Measurements from ENCODE around the gene UNG. TPM values are rescaled to one million over a fixed set of nuclear protein-coding genes. Genes with fewer than 3 reads are reported as not detected.

UNG gene
- total and polyA plus RNA-seq, 2 of the 8 experiments (the other 6 are each of a cell fraction or from before 2014, with no cell fraction given), result 71.6 to 163 TPM

DNA sequence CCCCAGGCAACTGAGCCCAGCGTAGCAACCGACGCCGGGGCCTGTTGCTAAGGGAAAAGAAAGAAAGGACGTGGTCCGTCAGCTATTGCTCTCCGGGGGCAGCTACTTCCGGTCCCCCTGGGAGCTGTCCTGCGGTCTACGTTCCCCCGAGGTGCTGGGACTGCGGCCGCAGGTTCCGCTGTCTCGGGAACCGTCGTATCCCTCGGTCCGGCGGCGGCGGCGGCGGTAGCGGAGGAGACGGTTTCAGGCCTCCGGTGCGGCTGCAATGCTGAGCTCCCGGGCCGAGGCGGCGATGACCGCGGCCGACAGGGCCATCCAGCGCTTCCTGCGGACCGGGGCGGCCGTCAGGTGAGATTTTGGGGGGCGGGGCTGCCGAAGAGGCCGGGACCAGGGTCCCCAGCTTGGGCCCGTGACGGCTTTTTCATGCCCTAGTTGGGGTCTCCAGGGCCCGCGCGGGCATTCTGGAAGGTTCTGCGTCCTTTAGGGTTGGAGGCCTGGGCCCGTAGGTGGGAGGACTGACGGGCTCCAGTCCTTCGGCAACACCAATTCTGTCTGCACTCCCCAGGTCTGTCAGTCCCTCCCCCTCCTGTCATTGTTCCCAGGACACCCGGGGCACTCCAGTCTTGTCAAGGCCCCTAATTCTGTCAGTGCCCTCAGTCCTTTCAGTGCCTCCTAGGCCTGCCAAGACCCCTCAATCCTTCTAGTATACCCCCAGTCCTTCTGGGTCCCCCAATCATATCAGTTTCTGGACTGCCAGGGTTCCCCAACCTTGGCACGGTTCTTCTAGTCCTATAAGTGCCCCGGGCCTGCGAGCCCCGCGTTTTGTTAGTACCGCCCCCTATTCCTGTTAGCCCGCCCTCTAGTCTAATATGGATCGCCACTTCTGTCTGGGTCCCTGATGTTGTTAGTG lies 44.7 kb upstream of the UNG start, which contains the start of gene USP30 (continued):
- TF ChIP-seq ASH2L (IDR thresholded peaks at IDR 0.05; ENCODE audit: low read length), result peak; percentile 98
- peak; percentile 22 to 81; a peak in 1 of 4 replicates for TF ChIP-seq HDAC2 (IDR thresholded peaks at IDR 0.05; ENCODE audit: borderline replicate concordance in 1 of 2, low read depth in 2 of 2, low read length in 2 of 2)
- TF ChIP-seq CEBPB (IDR thresholded peaks at IDR 0.05; ENCODE audit: low read depth, low read length), result 0 out of 2 replicates have a peak, but pooled peaks have one; percentile 12
- peak; percentile 50; the same call in 1 of the 2 replicates for TF ChIP-seq TCF12 (IDR thresholded peaks at IDR 0.05; ENCODE audit: low read depth, low read length)
- peak; percentile 92 for TF ChIP-seq KDM5A (IDR thresholded peaks at IDR 0.05; ENCODE audit: low read length)
- TF ChIP-seq CTBP2 (IDR thresholded peaks at IDR 0.05; ENCODE audit: borderline replicate concordance, insufficient read depth, insufficient read length, low read length), result peak; percentile 81
- no peak for TF ChIP-seq CBX5 (IDR thresholded peaks at IDR 0.05; ENCODE audit: low read depth, low read length)
- no peak for TF ChIP-seq RFX5 (IDR thresholded peaks at IDR 0.05; ENCODE audit: borderline replicate concordance, low read depth, low read length)
- TF ChIP-seq, protein P1, sequence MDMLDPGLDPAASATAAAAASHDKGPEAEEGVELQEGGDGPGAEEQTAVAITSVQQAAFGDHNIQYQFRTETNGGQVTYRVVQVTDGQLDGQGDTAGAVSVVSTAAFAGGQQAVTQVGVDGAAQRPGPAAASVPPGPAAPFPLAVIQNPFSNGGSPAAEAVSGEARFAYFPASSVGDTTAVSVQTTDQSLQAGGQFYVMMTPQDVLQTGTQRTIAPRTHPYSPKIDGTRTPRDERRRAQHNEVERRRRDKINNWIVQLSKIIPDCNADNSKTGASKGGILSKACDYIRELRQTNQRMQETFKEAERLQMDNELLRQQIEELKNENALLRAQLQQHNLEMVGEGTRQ (IDR thresholded peaks at IDR 0.05; ENCODE audit: low read length), result no peak
